ENCODE data around the gene HSPA12B.
A peak's percentile ranks its signal among the peaks of the same experiment; 100 is the strongest.

HSPA12B gene

GRCh38 chr20:3705970-3706739, 26.3 kb upstream of the HSPA12B start:
- no peak for DNase-seq

- no peak for DNase-seq
These were observed 25.5 kb upstream of the HSPA12B start for GRCh38 chr20:3706774-3707507.

DNA sequence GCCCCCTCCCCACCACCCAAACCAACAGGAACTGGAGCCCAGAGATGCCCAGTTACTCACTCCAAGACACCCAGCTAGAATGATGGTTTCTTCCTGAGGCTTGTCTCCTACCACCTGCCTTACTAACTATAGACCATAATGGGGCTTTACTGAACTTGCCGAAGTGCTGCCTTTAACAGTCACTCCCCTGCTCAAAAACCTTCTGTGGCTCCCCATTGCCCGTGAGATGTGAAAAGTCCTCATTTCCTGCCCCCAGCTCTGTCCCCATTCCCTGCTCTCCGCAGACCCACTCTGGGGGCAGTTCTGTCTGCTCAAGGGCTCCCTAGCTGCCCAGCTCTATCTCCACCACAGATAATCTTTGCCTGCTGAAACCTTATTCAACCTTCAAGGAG, 25.0 kb upstream of the HSPA12B start:
- DNase-seq = no peak

DNA sequence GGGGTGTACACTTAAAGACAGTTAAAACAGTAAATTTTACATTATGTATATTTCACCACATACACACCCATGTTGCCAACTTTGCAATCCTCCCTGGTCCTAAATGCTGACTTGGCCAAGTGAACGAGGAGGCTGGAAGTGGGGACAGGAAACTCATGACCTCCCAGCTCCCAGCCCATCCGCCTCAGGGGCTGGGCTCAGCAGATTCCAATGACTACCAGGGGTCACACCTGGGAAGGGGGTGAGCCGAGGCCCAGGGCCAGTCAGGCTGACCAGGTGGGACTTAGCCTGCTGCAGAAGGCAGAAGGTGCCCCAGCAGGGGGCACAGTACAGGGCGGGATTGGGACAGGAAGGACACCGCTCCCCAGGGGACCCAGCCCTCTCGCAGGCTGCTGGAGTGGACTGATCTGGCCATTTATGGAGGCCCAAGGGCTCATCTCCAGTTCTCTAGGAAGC, 22.4 kb upstream of the HSPA12B start:
- no peak for DNase-seq

- peak; percentile 26 for DNase-seq
These were observed 21.6 kb upstream of the HSPA12B start for GRCh38 chr20:3710703-3711483.

- no peak for DNase-seq
These were observed 21.0 kb upstream of the HSPA12B start for GRCh38 chr20:3711484-3711941.

DNA sequence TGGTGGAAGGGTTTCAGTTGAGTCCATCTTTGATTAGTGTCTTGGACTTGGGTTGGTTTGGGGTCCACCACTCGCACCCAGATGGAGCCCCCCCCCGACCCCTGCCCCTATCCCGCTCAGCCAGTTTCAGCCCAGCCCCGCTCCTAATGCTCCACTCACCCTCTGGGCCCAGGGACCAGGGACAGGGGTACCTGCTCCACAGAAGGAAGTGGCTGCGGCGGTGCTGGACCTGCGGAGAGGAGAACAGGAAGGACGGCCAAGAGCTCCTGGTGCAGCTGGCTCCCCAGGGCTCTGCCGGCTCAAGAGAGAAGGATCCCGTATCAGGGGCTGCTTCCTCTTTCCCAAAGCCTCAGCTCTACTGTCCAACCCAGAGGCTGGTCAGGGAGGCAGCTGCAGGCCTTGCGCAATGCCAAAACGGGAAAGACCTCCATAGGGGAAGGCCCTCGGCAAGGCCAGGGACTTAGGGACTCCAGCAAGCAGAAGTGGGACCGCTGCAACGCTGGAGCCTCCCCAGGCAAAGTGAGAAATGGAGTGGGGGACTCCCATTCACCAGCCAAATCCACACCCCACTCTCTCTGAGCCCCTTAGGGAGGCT, 20.1 kb upstream of the HSPA12B start, which contains the start of gene SIGLEC1:
TSS of gene SIGLEC1 (minus strand) at position 322 of the 595 bp plus-strand sequence. CDS start 5,472 bp downstream, outside the sequence.
- DNase-seq = no peak

DNA sequence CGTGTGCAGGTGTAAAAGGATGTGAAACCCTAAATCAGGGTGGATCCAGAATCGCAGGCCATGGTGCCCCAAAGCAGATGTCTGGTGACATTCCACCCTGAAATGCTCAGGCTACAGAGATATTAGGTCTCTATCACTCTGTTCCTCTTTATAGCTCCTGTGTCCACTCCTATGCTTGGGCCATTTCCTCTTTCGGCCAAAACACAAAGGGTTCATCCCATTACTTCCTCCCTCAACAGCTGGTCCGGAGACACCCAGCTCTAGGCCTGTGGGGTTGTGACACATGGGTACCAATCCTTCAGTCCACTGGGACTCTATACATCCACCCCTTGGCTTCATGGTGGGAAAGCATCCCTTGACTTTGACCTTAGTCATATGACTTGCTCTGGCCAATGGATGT, 18.4 kb upstream of the HSPA12B start:
- DNase-seq = no peak

DNA sequence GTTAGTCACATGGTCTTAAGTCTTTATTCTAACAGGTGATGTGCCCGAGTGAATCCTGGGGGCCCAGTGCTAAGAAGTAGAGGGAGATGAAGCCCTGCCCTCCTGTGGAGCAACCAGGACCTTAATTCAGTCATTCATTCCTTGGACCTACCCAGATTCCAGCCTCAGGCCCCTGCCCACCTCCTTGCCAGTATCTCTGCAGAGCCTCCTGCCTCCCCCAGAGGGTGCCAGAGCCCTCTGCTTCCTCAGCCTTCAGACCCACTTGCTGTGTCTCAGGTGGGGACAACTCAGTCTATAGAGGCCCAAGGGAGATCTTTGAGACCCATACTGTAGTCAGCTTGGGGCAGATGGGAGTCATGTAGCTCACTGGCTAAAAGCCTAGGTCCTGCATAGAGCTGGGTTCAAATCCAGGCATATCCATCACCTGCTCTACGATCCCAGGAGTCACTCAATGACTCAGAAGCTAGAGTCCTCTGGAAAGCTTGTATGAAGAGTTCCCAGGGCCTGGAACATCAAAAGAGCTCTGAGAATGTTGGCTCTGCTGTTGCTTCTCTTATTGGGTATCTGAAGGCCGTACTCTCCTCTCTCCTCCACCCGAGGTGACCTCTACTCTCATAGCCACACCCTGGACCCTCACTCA, 16.2 kb upstream of the HSPA12B start:
- DNase-seq = peak; percentile 47

DNA sequence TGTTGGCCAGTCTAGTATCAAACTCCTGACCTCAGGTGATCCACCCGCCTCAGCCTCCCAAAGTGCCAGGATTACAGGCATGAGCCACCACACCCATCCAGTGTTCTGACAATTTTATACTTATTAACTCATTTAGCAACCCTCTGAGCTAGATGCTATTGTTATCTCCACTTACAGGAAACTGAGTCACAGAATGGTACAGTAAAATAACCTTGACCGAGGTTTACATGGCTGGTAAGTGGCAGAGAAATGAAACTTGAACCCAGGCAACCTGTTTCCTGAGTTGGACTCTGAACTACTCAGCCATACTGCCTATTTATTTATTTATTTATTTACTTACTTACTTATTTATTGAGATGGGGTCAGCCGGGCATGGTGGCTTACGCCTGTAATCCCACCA, 13.4 kb upstream of the HSPA12B start:
- DNase-seq = no peak

DNA sequence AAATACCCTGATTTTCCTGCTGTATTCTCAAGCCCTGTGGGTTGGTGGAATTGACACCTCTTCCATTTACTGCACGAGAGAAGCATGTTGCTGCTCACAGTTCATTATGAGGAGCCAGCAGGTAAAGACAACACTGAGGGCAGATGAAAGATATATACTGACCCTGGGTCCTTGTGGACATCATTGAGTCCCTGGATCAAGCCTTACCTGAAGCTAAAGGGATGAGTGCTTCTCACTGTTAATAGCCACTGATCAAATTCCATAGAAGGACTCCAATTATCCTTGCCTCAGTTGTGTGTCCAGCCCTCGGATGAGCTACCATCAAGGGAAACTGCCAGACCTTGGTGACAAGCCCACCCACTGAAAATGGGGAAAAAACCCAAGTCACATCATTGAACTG, 12.4 kb upstream of the HSPA12B start:
- DNase-seq = no peak

- DNase-seq = no peak
These were observed 11.9 kb upstream of the HSPA12B start for GRCh38 chr20:3720626-3721025.

- DNase-seq = no peak
These were observed 10.6 kb upstream of the HSPA12B start for GRCh38 chr20:3721912-3722311.

- DNase-seq = no peak
These were observed 9.2 kb upstream of the HSPA12B start for GRCh38 chr20:3723284-3723683.

- no peak for DNase-seq
These were observed 8.1 kb upstream of the HSPA12B start for GRCh38 chr20:3724356-3724755.

- DNase-seq = no peak
These were observed 5.0 kb upstream of the HSPA12B start for GRCh38 chr20:3727401-3728021.

GRCh38 chr20:3728354-3728753, 4.1 kb upstream of the HSPA12B start:
- DNase-seq = no peak

GRCh38 chr20:3728876-3729275, 3.6 kb upstream of the HSPA12B start:
- no peak for DNase-seq

DNA sequence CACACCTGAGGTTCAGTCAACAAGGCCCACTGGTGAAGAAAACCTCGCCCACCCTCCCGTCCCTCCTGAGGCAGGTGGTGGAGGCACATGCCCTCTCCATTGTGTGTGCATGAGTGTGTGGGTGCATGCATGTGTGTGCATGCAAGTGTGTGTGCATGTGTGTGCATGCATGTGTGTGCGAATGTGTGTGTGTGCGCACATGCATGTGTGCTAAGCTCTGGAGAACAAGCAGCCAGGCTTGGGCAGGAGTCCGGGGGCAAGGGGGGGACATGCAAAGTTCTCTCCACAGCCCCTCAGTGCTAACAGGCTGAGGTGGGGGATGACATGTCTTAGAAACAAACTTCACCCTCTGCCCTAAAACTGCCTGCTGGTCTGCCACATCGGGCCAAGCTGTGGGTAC, 3.1 kb upstream of the HSPA12B start:
- no peak for DNase-seq

DNA sequence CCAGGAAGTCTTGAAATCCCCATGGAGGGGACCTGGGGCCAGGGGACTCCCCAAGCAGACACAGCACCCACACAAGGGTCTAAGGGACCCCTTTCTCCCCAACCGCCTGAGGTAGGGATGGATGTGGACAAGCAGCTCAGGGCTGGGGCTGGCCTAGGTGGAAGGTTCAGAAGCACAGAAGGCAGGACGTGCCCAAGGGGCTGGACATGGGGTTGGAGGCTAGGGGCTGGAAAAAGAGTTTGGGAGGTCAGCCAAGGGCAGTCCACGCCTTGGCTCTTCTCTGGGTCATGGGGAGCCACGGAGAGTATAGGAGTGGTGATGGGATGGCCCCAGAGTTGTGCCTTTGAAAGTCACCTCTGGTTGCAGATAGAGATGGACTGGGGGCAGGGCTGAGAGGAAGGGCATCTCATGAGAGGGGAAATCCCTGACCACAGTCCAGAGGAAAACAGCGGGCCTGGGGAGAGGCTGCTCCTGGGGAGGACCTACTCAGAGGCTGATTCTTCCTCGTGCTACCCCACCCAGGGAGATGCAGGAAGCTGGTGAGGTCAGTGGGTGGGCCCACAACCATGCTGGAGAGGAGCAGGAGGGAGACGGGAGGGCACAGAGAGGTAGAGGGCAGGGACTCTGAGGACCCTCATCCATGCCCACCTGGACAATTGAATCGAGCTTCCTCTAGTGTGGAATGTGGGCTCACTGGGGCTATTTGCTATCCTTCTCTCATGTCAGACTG, 2.5 kb upstream of the HSPA12B start:
- no peak for DNase-seq
